Peyer's patch (tissue), 4 donors: ENCODE measurements around the gene SLAMF1. TPM values are rescaled to one million over a fixed set of nuclear protein-coding genes. Genes with fewer than 3 reads are reported as not detected.

Experiments used
- DNase-seq, 3 donors: peaks; one replicate each; pipeline ENCODE4 v3.0.0-alpha.2; 2017 to 2019
- H3K27ac ChIP-seq, 4 donors: fragments of 200-600 bp; sonication (generic); one replicate each; pipeline ENCODE4 v1.5.1; 2016 to 2019
- H3K27me3 ChIP-seq, 2 donors: fragments of 200-600 bp; sonication (generic); one replicate each; pipeline ENCODE4 v1.5.1; 2019
- H3K36me3 ChIP-seq, 3 donors: fragments of 200-600 bp; sonication (generic); one replicate each; pipeline ENCODE4 v1.5.1; 2016 to 2019
- H3K4me1 ChIP-seq, 4 donors: fragments of 200-600 bp; sonication (generic); one replicate each; pipeline ENCODE4 v1.5.1; 2016 to 2019
- H3K4me3 ChIP-seq, 4 donors: fragments of 200-600 bp; sonication (generic); 1 replicate in 3 of 4; 2 replicates in 1 of 4; pipeline ENCODE4 v1.5.1; 2016 to 2019; ENCODE audit warnings: mild to moderate bottlenecking in 1 of 4
- H3K9me3 ChIP-seq, 4 donors: fragments of 200-600 bp; sonication (generic); one replicate each; pipeline ENCODE4 v1.5.1; 2016 to 2019; ENCODE audit warnings: mild to moderate bottlenecking in 1 of 4
- POLR2A ChIP-seq, 2 donors: fragments of 450-650 bp; IDR thresholded peaks; one replicate each; pipeline ENCODE4 v1.5.1; 2017; ENCODE audit warnings: antibody characterized with exemption in 2 of 2, mild to moderate bottlenecking in 2 of 2, moderate library complexity in 2 of 2
- total RNA-seq, 4 donors: library from RNA; depleted of rRNA; stranded (reverse); fragments of >200 nt; gene quantifications; one replicate each; pipeline ENCODE4 v1.1.0, GENCODE V29; 2016
- TF ChIP-seq, protein P1 (sequence below), 6 experiments: fragments of 450-650 bp in 4 of 6; fragments of 200-600 bp in 2 of 6; sonication (generic) in 1 of 6; IDR thresholded peaks; one replicate each; pipeline ENCODE4 v1.5.1; 2017 to 2019; ENCODE audit warnings: antibody characterized with exemption in 6 of 6, mild to moderate bottlenecking in 3 of 6, moderate library complexity in 1 of 6

The SLAMF1 gene
- total RNA-seq, 4 donors from 2014 or later: 2.5 to 9.1 (median 6.0) TPM; not detected in 1

- DNase-seq: no peak
- no peak overlapping the region for H3K4me3 ChIP-seq
- H3K4me1 ChIP-seq: no peaks in the 10 kb centered on the region
- H3K27me3 ChIP-seq: no peaks in the 10 kb centered on the region
- TF ChIP-seq, protein P1, sequence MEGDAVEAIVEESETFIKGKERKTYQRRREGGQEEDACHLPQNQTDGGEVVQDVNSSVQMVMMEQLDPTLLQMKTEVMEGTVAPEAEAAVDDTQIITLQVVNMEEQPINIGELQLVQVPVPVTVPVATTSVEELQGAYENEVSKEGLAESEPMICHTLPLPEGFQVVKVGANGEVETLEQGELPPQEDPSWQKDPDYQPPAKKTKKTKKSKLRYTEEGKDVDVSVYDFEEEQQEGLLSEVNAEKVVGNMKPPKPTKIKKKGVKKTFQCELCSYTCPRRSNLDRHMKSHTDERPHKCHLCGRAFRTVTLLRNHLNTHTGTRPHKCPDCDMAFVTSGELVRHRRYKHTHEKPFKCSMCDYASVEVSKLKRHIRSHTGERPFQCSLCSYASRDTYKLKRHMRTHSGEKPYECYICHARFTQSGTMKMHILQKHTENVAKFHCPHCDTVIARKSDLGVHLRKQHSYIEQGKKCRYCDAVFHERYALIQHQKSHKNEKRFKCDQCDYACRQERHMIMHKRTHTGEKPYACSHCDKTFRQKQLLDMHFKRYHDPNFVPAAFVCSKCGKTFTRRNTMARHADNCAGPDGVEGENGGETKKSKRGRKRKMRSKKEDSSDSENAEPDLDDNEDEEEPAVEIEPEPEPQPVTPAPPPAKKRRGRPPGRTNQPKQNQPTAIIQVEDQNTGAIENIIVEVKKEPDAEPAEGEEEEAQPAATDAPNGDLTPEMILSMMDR (IDR thresholded peaks at IDR 0.05): no peak
- H3K27ac ChIP-seq: no peak overlapping the region
- H3K36me3 ChIP-seq: no peaks in the 10 kb centered on the region
- no peaks in the 10 kb centered on the region for H3K9me3 ChIP-seq
These were observed 36.1 kb downstream of the SLAMF1 start for GRCh38 chr1:160610569-160611242.

GRCh38 chr1:160608941-160609340, 37.9 kb downstream of the SLAMF1 start:
- no peaks in the 10 kb centered on the region for H3K9me3 ChIP-seq
- H3K36me3 ChIP-seq: no peaks in the 10 kb centered on the region
- H3K4me1 ChIP-seq: no peaks in the 10 kb centered on the region
- no peak overlapping the region for H3K27ac ChIP-seq
- H3K27me3 ChIP-seq: no peaks in the 10 kb centered on the region
- TF ChIP-seq POLR2A (IDR thresholded peaks at IDR 0.05): no peak
- TF ChIP-seq, protein P1 (IDR thresholded peaks at IDR 0.05): no peak
- no peak overlapping the region for H3K4me3 ChIP-seq
- no peak for DNase-seq

GRCh38 chr1:160608514-160608913, 38.3 kb downstream of the SLAMF1 start:
- Histone ChIP-seq H3K27ac (no peak overlapping the region), H3K4me1 (no peaks in the 10 kb centered on the region), H3K9me3 (no peaks in the 10 kb centered on the region), H3K4me3 (no peak overlapping the region), H3K36me3 (no peaks in the 10 kb centered on the region), H3K27me3 (no peaks in the 10 kb centered on the region)
- DNase-seq: no peak
- TF ChIP-seq, protein P1 (IDR thresholded peaks at IDR 0.05): no peak
- no peak for TF ChIP-seq POLR2A (IDR thresholded peaks at IDR 0.05)

DNA sequence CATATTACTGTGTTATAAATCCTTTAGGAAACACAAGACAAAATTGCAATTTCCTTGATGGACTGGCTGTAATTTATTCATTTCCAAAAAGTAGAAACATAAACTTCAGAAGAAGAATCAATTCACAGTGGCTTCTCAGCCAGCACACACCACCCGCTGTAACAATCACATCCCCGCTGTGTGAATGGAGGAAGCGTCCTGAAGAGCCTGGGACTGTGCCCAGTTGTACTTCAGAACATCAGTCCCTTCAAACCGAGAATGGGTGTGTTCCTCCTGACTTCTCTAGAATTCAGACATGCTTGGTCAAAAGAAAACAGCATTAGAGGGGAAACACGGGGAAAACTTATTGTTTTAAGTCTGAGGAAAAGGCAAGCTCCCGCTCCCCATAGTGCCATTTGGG, 38.8 kb downstream of the SLAMF1 start:
- Histone ChIP-seq H3K9me3 (no peaks in the 10 kb centered on the region), H3K36me3 (no peaks in the 10 kb centered on the region), H3K4me1 (no peaks in the 10 kb centered on the region), H3K4me3 (no peak overlapping the region), H3K27ac (no peak overlapping the region), H3K27me3 (no peaks in the 10 kb centered on the region)
- TF ChIP-seq, protein P1 (IDR thresholded peaks at IDR 0.05): no peak
- TF ChIP-seq POLR2A (IDR thresholded peaks at IDR 0.05): no peak
- no peak for DNase-seq

- no peak for TF ChIP-seq POLR2A (IDR thresholded peaks at IDR 0.05)
- TF ChIP-seq, protein P1 (IDR thresholded peaks at IDR 0.05): no peak
- DNase-seq: no peak
- Histone ChIP-seq H3K27me3 (no peaks in the 10 kb centered on the region), H3K27ac (no peak overlapping the region), H3K4me3 (no peak overlapping the region), H3K9me3 (no peaks in the 10 kb centered on the region), H3K36me3 (no peaks in the 10 kb centered on the region), H3K4me1 (no peaks in the 10 kb centered on the region)
These were observed 39.2 kb downstream of the SLAMF1 start for GRCh38 chr1:160607672-160608032.
